ENCODE results near the gene CPTP. TPM values are rescaled to one million over a fixed set of nuclear protein-coding genes. Genes with fewer than 3 reads are reported as not detected.

Gene CPTP
- total and polyA plus RNA-seq, 2 of the 13 experiments (the other 11 are each of a cell fraction or from before 2014, with no cell fraction given) = 5.5 to 9.3 TPM

DNA sequence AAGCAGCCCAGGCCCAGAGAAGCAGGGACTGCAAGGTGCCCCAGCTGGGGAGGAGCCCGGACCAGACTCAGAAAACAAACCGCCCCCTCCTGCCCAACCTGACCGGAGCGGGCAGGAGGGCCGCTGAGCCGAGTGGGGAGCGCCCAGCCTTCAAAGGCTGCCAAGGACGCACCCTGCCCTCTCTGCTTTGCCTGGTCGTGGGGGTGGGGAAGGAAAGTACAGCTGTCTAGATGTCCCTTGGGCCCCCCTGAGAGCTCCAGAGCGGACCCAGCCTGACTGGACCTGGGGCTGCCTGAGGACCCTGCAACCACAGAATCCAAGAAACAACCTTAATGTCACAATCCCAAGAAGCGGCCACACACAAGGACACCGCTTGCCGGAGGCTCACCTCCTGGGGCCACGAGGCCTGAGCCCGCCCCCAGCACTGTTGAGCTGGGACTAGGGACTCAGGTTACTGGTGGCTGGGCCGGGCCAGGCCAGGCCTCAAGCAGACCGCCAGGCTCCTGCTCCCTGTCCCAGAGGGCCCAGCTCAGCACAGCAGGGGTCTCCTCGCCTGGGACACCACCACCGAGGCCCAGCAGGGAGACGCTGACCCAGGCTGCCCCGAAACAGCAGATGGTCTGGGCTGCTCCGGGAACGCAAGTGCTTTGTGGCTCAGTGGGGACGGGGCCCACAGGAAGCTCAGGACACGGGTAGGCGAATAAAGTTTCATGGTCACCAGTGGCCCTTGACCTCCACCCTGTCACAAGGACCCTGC is 23.2 kb downstream of the CPTP start (continued):
- no peak for TF ChIP-seq ZNF431 (CRISPR knock-in tag; IDR thresholded peaks at IDR 0.05; ENCODE audit: borderline replicate concordance, low read depth)
- no peak for TF ChIP-seq AGO1 (IDR thresholded peaks at IDR 0.05; ENCODE audit: low read depth, low read length, poor library complexity, severe bottlenecking)
- TF ChIP-seq ZNF225 (CRISPR knock-in tag; IDR thresholded peaks at IDR 0.05) = no peak
- 0 out of 2 replicates have a peak, but pooled peaks have one; percentile 30 for TF ChIP-seq HOXA3 (CRISPR knock-in tag; IDR thresholded peaks at IDR 0.05)
- TF ChIP-seq ARHGAP35 (CRISPR knock-in tag; IDR thresholded peaks at IDR 0.05; ENCODE audit: borderline replicate concordance) = no peak
- TF ChIP-seq TAF15 (IDR thresholded peaks at IDR 0.05; ENCODE audit: low read depth, low read length, poor library complexity, severe bottlenecking) = no peak
- TF ChIP-seq NFE2L2 (IDR thresholded peaks at IDR 0.05; ENCODE audit: low read length) = no peak
- 0 out of 2 replicates have a peak, but pooled peaks have one; percentile 29 for TF ChIP-seq NR2C2 (CRISPR knock-in tag; IDR thresholded peaks at IDR 0.05; ENCODE audit: borderline replicate concordance)
- no peak for TF ChIP-seq ZNF558 (CRISPR knock-in tag; IDR thresholded peaks at IDR 0.05; ENCODE audit: borderline replicate concordance)
- no peak for TF ChIP-seq JUND (CRISPR knock-in tag; IDR thresholded peaks at IDR 0.05)
- TF ChIP-seq GABPB1 (CRISPR knock-in tag; IDR thresholded peaks at IDR 0.05) = peak; percentile 63
- no peak for TF ChIP-seq EHMT2 (IDR thresholded peaks at IDR 0.05; ENCODE audit: borderline replicate concordance, low read depth, low read length)
- TF ChIP-seq ARID2 (CRISPR knock-in tag; IDR thresholded peaks at IDR 0.05; ENCODE audit: borderline replicate concordance) = no peak
- TF ChIP-seq HNRNPLL (IDR thresholded peaks at IDR 0.05; ENCODE audit: low read depth, low read length, poor library complexity, severe bottlenecking) = peak; percentile 59
- no peak for TF ChIP-seq ZFP62 (CRISPR knock-in tag; IDR thresholded peaks at IDR 0.05)
- no peak for TF ChIP-seq KAT7 (CRISPR knock-in tag; IDR thresholded peaks at IDR 0.05; ENCODE audit: borderline replicate concordance)
- TF ChIP-seq, protein P1, sequence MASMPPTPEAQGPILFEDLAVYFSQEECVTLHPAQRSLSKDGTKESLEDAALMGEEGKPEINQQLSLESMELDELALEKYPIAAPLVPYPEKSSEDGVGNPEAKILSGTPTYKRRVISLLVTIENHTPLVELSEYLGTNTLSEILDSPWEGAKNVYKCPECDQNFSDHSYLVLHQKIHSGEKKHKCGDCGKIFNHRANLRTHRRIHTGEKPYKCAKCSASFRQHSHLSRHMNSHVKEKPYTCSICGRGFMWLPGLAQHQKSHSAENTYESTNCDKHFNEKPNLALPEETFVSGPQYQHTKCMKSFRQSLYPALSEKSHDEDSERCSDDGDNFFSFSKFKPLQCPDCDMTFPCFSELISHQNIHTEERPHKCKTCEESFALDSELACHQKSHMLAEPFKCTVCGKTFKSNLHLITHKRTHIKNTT (CRISPR knock-in tag; IDR thresholded peaks at IDR 0.05) = no peak
- TF ChIP-seq SP5 (CRISPR knock-in tag; IDR thresholded peaks at IDR 0.05; ENCODE audit: borderline replicate concordance, low read depth) = peak; percentile 67; the same call in 1 of the 2 replicates
- no peak for TF ChIP-seq NFYC (CRISPR knock-in tag; IDR thresholded peaks at IDR 0.05)
- 0 out of 2 replicates have a peak, but pooled peaks have one; percentile 29 for TF ChIP-seq ZNF878 (CRISPR knock-in tag; IDR thresholded peaks at IDR 0.05)
- TF ChIP-seq, protein P2, sequence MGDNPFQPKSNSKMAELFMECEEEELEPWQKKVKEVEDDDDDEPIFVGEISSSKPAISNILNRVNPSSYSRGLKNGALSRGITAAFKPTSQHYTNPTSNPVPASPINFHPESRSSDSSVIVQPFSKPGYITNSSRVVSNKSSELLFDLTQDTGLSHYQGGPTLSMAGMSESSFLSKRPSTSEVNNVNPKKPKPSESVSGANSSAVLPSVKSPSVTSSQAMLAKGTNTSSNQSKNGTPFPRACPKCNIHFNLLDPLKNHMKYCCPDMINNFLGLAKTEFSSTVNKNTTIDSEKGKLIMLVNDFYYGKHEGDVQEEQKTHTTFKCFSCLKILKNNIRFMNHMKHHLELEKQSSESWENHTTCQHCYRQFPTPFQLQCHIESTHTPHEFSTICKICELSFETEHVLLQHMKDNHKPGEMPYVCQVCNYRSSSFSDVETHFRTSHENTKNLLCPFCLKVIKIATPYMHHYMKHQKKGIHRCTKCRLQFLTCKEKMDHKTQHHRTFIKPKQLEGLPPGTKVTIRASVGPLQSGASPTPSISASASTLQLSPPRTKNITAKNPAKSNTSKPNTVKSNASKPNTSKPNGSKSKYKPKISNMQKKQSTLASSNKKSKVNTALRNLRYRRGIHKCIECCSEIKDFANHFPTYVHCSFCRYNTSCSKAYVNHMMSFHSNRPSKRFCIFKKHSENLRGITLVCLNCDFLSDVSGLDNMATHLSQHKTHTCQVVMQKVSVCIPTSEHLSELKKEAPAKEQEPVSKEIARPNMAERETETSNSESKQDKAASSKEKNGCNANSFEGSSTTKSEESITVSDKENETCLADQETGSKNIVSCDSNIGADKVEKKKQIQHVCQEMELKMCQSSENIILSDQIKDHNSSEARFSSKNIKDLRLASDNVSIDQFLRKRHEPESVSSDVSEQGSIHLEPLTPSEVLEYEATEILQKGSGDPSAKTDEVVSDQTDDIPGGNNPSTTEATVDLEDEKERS (CRISPR knock-in tag; IDR thresholded peaks at IDR 0.05) = no peak
- TF ChIP-seq ARNT2 (CRISPR knock-in tag; IDR thresholded peaks at IDR 0.05; ENCODE audit: low read depth) = peak; percentile 52
